Measurements from ENCODE around the gene PGAP3. TPM values are rescaled to one million over a fixed set of nuclear protein-coding genes. Genes with fewer than 3 reads are reported as not detected.
A peak's percentile ranks its signal among the peaks of the same experiment; 100 is the strongest.
"Not testable (repeated sequence)": the region's sequence is repeated elsewhere in the genome, so short reads cannot be mapped to it uniquely, and the experiment has no call there.

PGAP3 gene
- total and polyA plus RNA-seq, 8 donors = 3.2 to 42.9 (median 16.3) TPM

DNA sequence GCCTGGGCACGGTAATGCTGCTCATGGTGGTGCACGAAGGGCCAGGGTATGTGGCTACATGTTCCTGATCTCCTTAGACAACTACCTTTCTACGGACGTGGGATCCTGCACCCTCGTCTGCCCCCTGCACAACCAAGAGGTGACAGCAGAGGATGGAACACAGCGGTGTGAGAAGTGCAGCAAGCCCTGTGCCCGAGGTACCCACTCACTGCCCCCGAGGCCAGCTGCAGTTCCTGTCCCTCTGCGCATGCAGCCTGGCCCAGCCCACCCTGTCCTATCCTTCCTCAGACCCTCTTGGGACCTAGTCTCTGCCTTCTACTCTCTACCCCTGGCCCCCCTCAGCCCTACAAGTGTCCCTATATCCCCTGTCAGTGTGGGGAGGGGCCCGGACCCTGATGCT, 24.0 kb upstream of the PGAP3 start:
- TF ChIP-seq POLR2A (IDR thresholded peaks at IDR 0.05) = no peak
- Histone ChIP-seq H3K27ac (no peak overlapping the region), H3K36me3 (peaks cover 39 to 100% (median 94%) of the 10 kb centered on the region in 4 donors), H3K9me3 (no peaks in the 10 kb centered on the region), H3K27me3 (no peaks in the 10 kb centered on the region), H3K4me1 (peaks cover 14 to 32% (median 24%) of the 10 kb centered on the region in 4 donors), H3K4me3 (no peak overlapping the region)
- intact Hi-C loops (cut with DNase I; ENCODE audit: low total_unique reads) = no loop called here
- DNase-seq = no peak
- WGBS, 5 donors = 89 to 95% (median 91%) methylated on average over 10 of the region's 10 CpGs

DNA sequence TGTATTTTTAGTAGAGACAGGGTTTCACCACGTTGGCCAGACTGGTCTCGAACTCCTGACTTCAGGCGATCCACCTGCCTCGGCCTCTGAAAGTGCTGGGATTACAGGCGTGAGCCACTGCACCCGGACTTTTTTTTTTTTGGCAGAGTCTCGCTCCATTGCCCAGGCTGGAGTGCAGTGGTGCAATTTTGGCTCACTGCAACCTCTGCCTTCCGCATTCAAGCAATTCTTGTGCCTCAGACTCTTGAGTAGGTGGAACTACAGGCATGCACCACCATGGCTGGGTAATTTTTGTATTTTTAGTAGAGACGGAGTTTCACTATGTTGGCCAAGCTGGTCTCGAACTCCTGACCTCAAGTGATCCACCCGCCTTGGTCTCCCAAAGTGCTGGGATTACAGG, 23.2 kb upstream of the PGAP3 start:
- H3K4me3 ChIP-seq; DNase-seq; H3K9me3 ChIP-seq; H3K27ac ChIP-seq; H3K27me3 ChIP-seq; intact Hi-C loops (cut with DNase I; ENCODE audit: low total_unique reads): not testable (repeated sequence)
- 85 to 92% (median 91%) methylated on average over 11 of the region's 11 CpGs for WGBS, 5 donors
- Histone ChIP-seq H3K36me3 (peaks cover 39 to 96% (median 90%) of the 10 kb centered on the region in 4 donors), H3K4me1 (peaks cover 15 to 35% (median 25%) of the 10 kb centered on the region in 4 donors)

DNA sequence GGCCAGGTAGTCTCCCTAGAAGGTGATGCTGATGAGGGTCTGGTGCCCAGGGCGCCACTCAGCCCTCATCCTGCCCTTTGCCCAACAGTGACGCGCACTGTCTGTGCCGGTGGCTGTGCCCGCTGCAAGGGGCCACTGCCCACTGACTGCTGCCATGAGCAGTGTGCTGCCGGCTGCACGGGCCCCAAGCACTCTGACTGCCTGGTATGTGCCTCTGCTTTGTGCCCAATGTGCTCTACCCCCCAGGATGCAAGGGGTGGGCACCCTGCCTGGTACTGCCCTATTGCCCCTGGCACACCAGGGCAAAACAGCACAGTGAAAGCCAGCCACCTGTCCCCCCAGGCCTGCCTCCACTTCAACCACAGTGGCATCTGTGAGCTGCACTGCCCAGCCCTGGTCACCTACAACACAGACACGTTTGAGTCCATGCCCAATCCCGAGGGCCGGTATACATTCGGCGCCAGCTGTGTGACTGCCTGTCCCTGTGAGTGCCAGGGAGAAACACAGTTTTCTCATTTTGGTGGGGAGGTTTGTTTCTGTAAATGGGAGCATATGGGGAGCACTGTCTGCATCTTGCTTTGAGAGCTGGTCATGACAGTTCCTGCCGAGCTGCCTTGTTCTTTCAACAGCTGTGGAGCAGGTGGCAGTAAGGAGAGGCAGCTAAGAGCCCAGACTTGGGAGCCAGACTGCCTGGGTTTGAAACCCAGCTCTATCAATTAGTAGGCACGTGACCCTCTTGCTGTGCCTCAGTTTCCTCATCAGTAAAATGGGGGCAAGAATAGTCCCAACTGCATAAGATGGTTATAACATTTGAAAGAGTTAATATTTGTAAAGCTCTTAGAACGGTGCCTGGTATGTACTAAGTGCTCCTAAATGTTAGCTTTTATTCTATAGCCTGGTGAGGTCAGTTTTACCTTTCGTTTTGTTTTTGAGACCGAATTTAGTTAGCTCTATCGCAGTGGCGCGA, 22.4 kb upstream of the PGAP3 start:
- 89 to 94% (median 92%) methylated on average over 17 to 20 of the region's 20 CpGs for WGBS, 5 donors

DNA sequence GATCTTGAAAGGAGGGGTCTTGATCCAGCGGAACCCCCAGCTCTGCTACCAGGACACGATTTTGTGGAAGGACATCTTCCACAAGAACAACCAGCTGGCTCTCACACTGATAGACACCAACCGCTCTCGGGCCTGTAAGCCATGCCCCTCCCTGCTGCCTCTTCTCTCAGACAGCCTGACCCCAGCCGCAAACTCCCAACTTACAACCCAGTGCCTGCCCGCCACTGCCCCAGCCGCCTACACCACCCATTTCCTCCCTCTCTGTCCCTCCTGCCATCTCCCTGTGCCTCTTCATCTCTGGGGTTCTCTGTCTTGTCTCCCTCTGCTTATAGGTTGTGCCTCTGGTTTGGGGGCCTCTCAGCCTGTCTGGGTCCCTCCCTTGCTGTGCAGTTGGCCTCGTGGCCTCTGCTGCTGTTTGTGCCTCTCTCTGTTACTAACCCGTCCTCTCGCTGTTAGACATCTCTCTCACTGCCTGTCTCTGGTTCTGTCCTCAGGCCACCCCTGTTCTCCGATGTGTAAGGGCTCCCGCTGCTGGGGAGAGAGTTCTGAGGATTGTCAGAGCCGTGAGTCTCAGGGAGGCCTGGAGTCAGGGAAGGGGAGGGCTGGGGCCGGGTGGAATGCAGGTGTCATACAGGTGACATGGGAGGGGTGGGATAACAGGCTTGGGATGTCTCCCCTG, 21.6 kb upstream of the PGAP3 start:
- peaks cover 31 to 80% (median 76%) of the 10 kb centered on the region in 4 donors for H3K36me3 ChIP-seq
- 85 to 90% (median 87%) methylated on average over 13 to 14 of the region's 14 CpGs for WGBS, 5 donors
- no peak for DNase-seq
- no peaks in the 10 kb centered on the region for H3K27me3 ChIP-seq
- H3K4me1 ChIP-seq = peaks cover 25 to 41% (median 32%) of the 10 kb centered on the region in 4 donors
- H3K27ac ChIP-seq = no peak overlapping the region
- no peaks in the 10 kb centered on the region for H3K9me3 ChIP-seq
- intact Hi-C loops (cut with DNase I; ENCODE audit: low total_unique reads) = no loop called here
- TF ChIP-seq EP300 (IDR thresholded peaks at IDR 0.05) = no peak
- no peak overlapping the region for H3K4me3 ChIP-seq

More for the DNA sequence above, 22.4 kb upstream of the PGAP3 start:
- no peaks in the 10 kb centered on the region for H3K9me3 ChIP-seq
- no peak for DNase-seq
- H3K4me3 ChIP-seq = no peak overlapping the region
- peaks cover 37 to 88% (median 82%) of the 10 kb centered on the region in 4 donors for H3K36me3 ChIP-seq
- intact Hi-C loops (cut with DNase I; ENCODE audit: low total_unique reads) = no loop called here
- no peak overlapping the region for H3K27ac ChIP-seq
- no peaks in the 10 kb centered on the region for H3K27me3 ChIP-seq
- peaks cover 17 to 34% (median 27%) of the 10 kb centered on the region in 4 donors for H3K4me1 ChIP-seq
- TF ChIP-seq POLR2A (IDR thresholded peaks at IDR 0.05) (no peak), POLR2AphosphoS5 (IDR thresholded peaks at IDR 0.05) (no peak), EP300 (IDR thresholded peaks at IDR 0.05) (no peak)
- TF ChIP-seq, protein P1, sequence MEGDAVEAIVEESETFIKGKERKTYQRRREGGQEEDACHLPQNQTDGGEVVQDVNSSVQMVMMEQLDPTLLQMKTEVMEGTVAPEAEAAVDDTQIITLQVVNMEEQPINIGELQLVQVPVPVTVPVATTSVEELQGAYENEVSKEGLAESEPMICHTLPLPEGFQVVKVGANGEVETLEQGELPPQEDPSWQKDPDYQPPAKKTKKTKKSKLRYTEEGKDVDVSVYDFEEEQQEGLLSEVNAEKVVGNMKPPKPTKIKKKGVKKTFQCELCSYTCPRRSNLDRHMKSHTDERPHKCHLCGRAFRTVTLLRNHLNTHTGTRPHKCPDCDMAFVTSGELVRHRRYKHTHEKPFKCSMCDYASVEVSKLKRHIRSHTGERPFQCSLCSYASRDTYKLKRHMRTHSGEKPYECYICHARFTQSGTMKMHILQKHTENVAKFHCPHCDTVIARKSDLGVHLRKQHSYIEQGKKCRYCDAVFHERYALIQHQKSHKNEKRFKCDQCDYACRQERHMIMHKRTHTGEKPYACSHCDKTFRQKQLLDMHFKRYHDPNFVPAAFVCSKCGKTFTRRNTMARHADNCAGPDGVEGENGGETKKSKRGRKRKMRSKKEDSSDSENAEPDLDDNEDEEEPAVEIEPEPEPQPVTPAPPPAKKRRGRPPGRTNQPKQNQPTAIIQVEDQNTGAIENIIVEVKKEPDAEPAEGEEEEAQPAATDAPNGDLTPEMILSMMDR (IDR thresholded peaks at IDR 0.05) = no peak

DNA sequence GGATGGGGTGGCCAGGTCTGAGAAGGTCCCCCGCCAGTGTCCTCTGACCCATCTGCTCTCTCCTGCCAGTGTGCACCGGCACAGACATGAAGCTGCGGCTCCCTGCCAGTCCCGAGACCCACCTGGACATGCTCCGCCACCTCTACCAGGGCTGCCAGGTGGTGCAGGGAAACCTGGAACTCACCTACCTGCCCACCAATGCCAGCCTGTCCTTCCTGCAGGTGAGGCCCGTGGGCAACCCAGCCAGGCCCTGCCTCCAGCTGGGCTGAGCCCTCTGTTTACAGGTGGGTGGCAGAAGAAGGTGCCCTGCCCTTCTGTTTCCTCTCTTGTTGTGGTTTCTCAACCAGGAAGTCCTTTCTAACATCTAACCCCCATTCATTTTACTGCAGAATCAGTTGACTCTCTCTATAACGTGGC, 19.1 kb upstream of the PGAP3 start:
- Histone ChIP-seq H3K27me3 (no peaks in the 10 kb centered on the region), H3K9me3 (no peaks in the 10 kb centered on the region), H3K27ac (peak overlapping the region; percentile 85 to 95 (median 92)), H3K36me3 (peaks cover 28 to 54% (median 51%) of the 10 kb centered on the region in 4 donors), H3K4me1 (peaks cover 48 to 66% (median 56%) of the 10 kb centered on the region in 4 donors), H3K4me3 (no peak overlapping the region)
- DNase-seq = peak in 1 of 2 donors; percentile 50
- 33 to 65% (median 50%) methylated on average over 3 to 7 of the region's 7 CpGs for WGBS, 5 donors
- intact Hi-C loops (cut with DNase I; ENCODE audit: low total_unique reads) = no loop called here
- peak in 1 of 3 donors; percentile 35 for TF ChIP-seq POLR2AphosphoS5 (IDR thresholded peaks at IDR 0.05)
- TF ChIP-seq, protein P1 (IDR thresholded peaks at IDR 0.05) = no peak
